ENCODE measurements around the gene USP5. TPM values are rescaled to one million over a fixed set of nuclear protein-coding genes. Genes with fewer than 3 reads are reported as not detected.

USP5 gene
- total RNA-seq, 1 donor from 2014 or later = 60.9 TPM

DNA sequence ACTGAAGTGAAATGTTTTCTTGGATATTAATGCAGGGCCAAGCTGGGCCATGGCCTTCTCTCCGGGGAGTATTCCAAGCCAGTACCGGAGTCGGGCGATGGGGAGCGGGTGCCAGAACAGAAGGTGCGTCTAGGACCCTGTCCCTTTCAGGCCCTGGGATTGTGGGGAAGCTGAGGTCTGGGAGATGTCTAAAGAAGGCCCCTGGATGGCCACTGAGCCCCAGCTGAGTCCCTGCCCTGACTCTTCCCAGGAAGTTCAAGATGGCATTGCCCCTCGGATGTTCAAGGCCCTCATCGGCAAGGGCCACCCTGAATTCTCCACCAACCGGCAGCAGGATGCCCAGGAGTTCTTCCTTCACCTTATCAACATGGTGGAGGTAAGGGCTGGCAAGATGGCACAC lies 8.2 kb downstream of the USP5 start:
- Histone ChIP-seq H3K27me3 (no peaks in the 10 kb centered on the region), H3K79me2 (ENCODE audit: low read depth) (peaks cover 4% of the 10 kb centered on the region), H4K20me1 (ENCODE audit: low read depth) (no peaks in the 10 kb centered on the region), H3K4me1 (no peaks in the 10 kb centered on the region), H3K9me3 (ENCODE audit: low read depth) (no peaks in the 10 kb centered on the region), H3K4me3 (no peak overlapping the region), H3K9ac (no peak overlapping the region), H3K27ac (no peak overlapping the region), H2AFZ (replicated peaks) (no peak overlapping the region), H3K4me2 (no peak overlapping the region), H3F3A (ENCODE audit: low read depth) (peaks cover 2% of the 10 kb centered on the region), H3K36me3 (peaks cover 4% of the 10 kb centered on the region)
- Mint-ChIP-seq H3K27ac (no peak overlapping the region), H3K4me3 (peak overlapping the region; percentile 46), H3K27me3 (ENCODE audit: insufficient read depth, low read depth) (peaks cover 6% of the 10 kb centered on the region), H3K36me3 (peaks cover 47% of the 10 kb centered on the region), H3K4me1 (no peaks in the 10 kb centered on the region), H3K9me3 (no peaks in the 10 kb centered on the region)
- TF ChIP-seq EZH2 (IDR thresholded peaks at IDR 0.05) (no peak), EZH2phosphoT487 (IDR thresholded peaks at IDR 0.05) (no peak)
- TF ChIP-seq, protein P1, sequence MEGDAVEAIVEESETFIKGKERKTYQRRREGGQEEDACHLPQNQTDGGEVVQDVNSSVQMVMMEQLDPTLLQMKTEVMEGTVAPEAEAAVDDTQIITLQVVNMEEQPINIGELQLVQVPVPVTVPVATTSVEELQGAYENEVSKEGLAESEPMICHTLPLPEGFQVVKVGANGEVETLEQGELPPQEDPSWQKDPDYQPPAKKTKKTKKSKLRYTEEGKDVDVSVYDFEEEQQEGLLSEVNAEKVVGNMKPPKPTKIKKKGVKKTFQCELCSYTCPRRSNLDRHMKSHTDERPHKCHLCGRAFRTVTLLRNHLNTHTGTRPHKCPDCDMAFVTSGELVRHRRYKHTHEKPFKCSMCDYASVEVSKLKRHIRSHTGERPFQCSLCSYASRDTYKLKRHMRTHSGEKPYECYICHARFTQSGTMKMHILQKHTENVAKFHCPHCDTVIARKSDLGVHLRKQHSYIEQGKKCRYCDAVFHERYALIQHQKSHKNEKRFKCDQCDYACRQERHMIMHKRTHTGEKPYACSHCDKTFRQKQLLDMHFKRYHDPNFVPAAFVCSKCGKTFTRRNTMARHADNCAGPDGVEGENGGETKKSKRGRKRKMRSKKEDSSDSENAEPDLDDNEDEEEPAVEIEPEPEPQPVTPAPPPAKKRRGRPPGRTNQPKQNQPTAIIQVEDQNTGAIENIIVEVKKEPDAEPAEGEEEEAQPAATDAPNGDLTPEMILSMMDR (IDR thresholded peaks at IDR 0.05) = no peak
- DNase-seq (ENCODE audit: low spot score) = no peak

DNA sequence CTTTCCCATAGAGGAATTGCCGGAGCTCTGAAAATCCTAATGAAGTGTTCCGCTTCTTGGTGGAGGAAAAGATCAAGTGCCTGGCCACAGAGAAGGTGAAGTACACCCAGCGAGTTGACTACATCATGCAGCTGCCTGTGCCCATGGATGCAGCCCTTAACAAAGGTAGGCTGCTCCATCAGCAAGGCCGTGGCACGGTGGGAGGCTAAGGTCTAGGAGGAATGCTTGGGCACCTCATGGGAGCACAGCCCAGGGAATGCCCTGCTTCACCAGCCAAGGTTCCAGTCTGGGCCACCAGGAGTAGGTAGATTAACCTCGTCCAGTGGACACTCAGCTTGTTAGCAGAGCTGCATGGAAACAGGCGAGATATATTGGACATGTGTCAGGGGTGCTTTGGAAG lies 9.0 kb downstream of the USP5 start:
- peaks cover 4% of the 10 kb centered on the region for H3K36me3 ChIP-seq

DNA sequence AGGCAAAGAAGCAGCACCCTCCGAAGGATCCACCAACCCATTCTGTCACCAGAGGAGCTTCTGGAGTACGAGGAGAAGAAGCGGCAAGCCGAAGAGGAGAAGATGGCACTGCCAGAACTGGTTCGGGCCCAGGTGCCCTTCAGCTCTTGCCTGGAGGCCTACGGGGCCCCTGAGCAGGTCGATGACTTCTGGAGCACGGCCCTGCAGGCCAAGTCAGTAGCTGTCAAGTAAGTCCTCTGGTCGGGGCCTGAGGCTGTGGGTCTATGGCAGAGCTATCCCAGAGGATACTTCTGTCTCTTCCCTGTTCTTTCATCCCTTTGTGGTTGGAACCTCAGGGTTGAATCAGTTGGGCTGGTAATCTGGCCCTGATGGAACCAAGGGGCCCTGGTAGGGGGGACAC lies 9.4 kb downstream of the USP5 start:
- DNase-seq (ENCODE audit: low spot score) = no peak
- no peak for TF ChIP-seq EZH2 (IDR thresholded peaks at IDR 0.05)
- TF ChIP-seq, protein P1 (IDR thresholded peaks at IDR 0.05) = no peak
- TF ChIP-seq EZH2phosphoT487 (IDR thresholded peaks at IDR 0.05) = no peak
- H3K27ac ChIP-seq = no peak overlapping the region
- Mint-ChIP-seq H3K27ac (no peak overlapping the region), H3K4me1 (peaks cover 9% of the 10 kb centered on the region), H3K9me3 (no peaks in the 10 kb centered on the region), H3K27me3 (ENCODE audit: insufficient read depth, low read depth) (peaks cover 6% of the 10 kb centered on the region), H3K4me3 (no peak overlapping the region), H3K36me3 (peaks cover 51% of the 10 kb centered on the region)
- H2AFZ ChIP-seq (replicated peaks) = no peak overlapping the region
- no peaks in the 10 kb centered on the region for H3K79me2 ChIP-seq (ENCODE audit: low read depth)
- no peaks in the 10 kb centered on the region for H3K27me3 ChIP-seq
- H3K4me2 ChIP-seq = no peak overlapping the region
- peaks cover 12% of the 10 kb centered on the region for H3F3A ChIP-seq (ENCODE audit: low read depth)
- peaks cover 4% of the 10 kb centered on the region for H3K4me1 ChIP-seq
- H3K36me3 ChIP-seq = peaks cover 4% of the 10 kb centered on the region
- no peaks in the 10 kb centered on the region for H4K20me1 ChIP-seq (ENCODE audit: low read depth)
- no peaks in the 10 kb centered on the region for H3K9me3 ChIP-seq (ENCODE audit: low read depth)
- no peak overlapping the region for H3K9ac ChIP-seq
- no peak overlapping the region for H3K4me3 ChIP-seq

More for the DNA sequence above, 9.0 kb downstream of the USP5 start:
- no peak overlapping the region for H3K9ac ChIP-seq
- no peak overlapping the region for H3K4me3 ChIP-seq
- H3K4me1 ChIP-seq = no peaks in the 10 kb centered on the region
- Mint-ChIP-seq H3K36me3 (peaks cover 52% of the 10 kb centered on the region), H3K4me1 (peaks cover 6% of the 10 kb centered on the region), H3K9me3 (no peaks in the 10 kb centered on the region), H3K27me3 (ENCODE audit: insufficient read depth, low read depth) (peaks cover 6% of the 10 kb centered on the region), H3K4me3 (peak overlapping the region; percentile 4), H3K27ac (no peak overlapping the region)
- H3K79me2 ChIP-seq (ENCODE audit: low read depth) = no peaks in the 10 kb centered on the region
- TF ChIP-seq, protein P1 (IDR thresholded peaks at IDR 0.05) = no peak
- TF ChIP-seq EZH2 (IDR thresholded peaks at IDR 0.05) (no peak), EZH2phosphoT487 (IDR thresholded peaks at IDR 0.05) (no peak)
- H2AFZ ChIP-seq (replicated peaks) = no peak overlapping the region
- no peaks in the 10 kb centered on the region for H3K27me3 ChIP-seq
- no peak overlapping the region for H3K4me2 ChIP-seq
- peaks cover 9% of the 10 kb centered on the region for H3F3A ChIP-seq (ENCODE audit: low read depth)
- H3K27ac ChIP-seq = no peak overlapping the region
- H3K9me3 ChIP-seq (ENCODE audit: low read depth) = no peaks in the 10 kb centered on the region
- H4K20me1 ChIP-seq (ENCODE audit: low read depth) = no peaks in the 10 kb centered on the region
- DNase-seq (ENCODE audit: low spot score) = no peak

Data from neural progenitor cell (in vitro differentiated cells).